HG03565 (cell line): Measurements from ENCODE around the gene FUCA1.
A peak's percentile ranks its signal among the peaks of the same experiment; 100 is the strongest.
"Not testable (repeated sequence)": the region's sequence is repeated elsewhere in the genome, so short reads cannot be mapped to it uniquely, and the experiment has no call there.

Experiments used
- ATAC-seq: cut with Tn5 transposase; IDR thresholded peaks from one replicate; pipeline ENCODE4 v1.9.1; 2021; ENCODE audit warnings: mild to moderate bottlenecking, moderate library complexity; ENCODE audit not compliant: unreplicated experiment

Gene FUCA1

GRCh38 chr1:23843644-23844043 lies 24.4 kb downstream of the FUCA1 start:
- no peak for ATAC-seq

GRCh38 chr1:23838401-23838866 lies 29.7 kb downstream of the FUCA1 start:
- peak; percentile 40 for ATAC-seq

GRCh38 chr1:23837908-23838307 lies 30.2 kb downstream of the FUCA1 start:
- ATAC-seq = no peak

GRCh38 chr1:23836037-23836436 lies 32.1 kb downstream of the FUCA1 start:
- no peak for ATAC-seq

- ATAC-seq = not testable (repeated sequence)
Observed at GRCh38 chr1:23834156-23834555, 33.9 kb downstream of the FUCA1 start.

- ATAC-seq = no peak
Observed at GRCh38 chr1:23827717-23828116, 40.4 kb downstream of the FUCA1 start.

- ATAC-seq = not testable (repeated sequence)
Observed at GRCh38 chr1:23826590-23826989, 41.5 kb downstream of the FUCA1 start.

GRCh38 chr1:23825762-23826522 lies 42.1 kb downstream of the FUCA1 start:
- peak; percentile 54 for ATAC-seq

- ATAC-seq = peak; percentile 62
Observed at GRCh38 chr1:23825076-23825761, 42.9 kb downstream of the FUCA1 start, which contains the start of gene HMGCL. HMGCL (minus strand) TSS chr1:23825429; CDS start chr1:23825415, 14 bp downstream.

- ATAC-seq = no peak
Observed at GRCh38 chr1:23824711-23825075, 43.4 kb downstream of the FUCA1 start.

GRCh38 chr1:23823767-23824166 lies 44.3 kb downstream of the FUCA1 start:
- ATAC-seq = no peak

- no peak for ATAC-seq
Observed at GRCh38 chr1:23817633-23818032, 50.5 kb downstream of the FUCA1 start.

- ATAC-seq = no peak
Observed at GRCh38 chr1:23816906-23817305, 51.2 kb downstream of the FUCA1 start.

GRCh38 chr1:23816361-23816760 lies 51.7 kb downstream of the FUCA1 start:
- ATAC-seq = no peak

GRCh38 chr1:23814016-23814415 lies 54.1 kb downstream of the FUCA1 start:
- ATAC-seq = no peak

GRCh38 chr1:23810818-23811540 lies 57.1 kb downstream of the FUCA1 start:
- no peak for ATAC-seq

GRCh38 chr1:23809751-23810171 lies 58.3 kb downstream of the FUCA1 start:
- ATAC-seq = no peak

GRCh38 chr1:23807453-23807852 lies 60.6 kb downstream of the FUCA1 start:
- ATAC-seq = no peak

GRCh38 chr1:23806280-23806679 lies 61.8 kb downstream of the FUCA1 start:
- ATAC-seq = no peak

- ATAC-seq = no peak
Observed at GRCh38 chr1:23805025-23805424, 63.1 kb downstream of the FUCA1 start.

- no peak for ATAC-seq
Observed at GRCh38 chr1:23804183-23804835, 63.8 kb downstream of the FUCA1 start.
